ENCODE data around the gene TBCEL.

TBCEL gene

DNA sequence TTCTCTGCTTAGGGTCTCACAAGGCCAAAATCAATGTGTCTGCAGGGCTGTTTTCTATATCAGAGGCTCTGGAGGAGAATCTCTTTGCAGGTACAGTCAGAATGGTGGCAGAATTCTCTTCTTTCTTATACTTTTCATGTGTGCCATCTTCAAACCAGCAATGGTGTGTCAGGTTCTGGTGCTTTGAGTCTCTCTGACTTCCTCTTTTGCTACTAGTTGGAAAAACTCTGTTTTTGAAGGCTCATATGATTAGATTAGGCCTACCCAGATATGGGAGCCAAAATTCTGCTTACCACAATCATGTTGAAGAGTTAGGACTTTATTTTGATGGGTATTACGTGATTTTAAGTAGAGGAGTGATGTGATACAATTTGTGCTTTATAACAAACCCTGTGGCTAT, 58.3 kb downstream of the TBCEL start:
- H3K4me1 ChIP-seq (ENCODE audit: control insufficient read depth, insufficient read depth, low read length, unreplicated experiment) = no peaks in the 10 kb centered on the region
- no peak overlapping the region for H3K4me3 ChIP-seq (ENCODE audit: low read depth, low read length)
- H3K79me2 ChIP-seq (ENCODE audit: control insufficient read depth, insufficient read depth, low read length, unreplicated experiment) = no peaks in the 10 kb centered on the region
- H3K27me3 ChIP-seq (ENCODE audit: insufficient read depth, low read length) = no peaks in the 10 kb centered on the region
- peaks cover 2% of the 10 kb centered on the region; the same call in 1 of the 2 replicates for H3K36me3 ChIP-seq (ENCODE audit: insufficient read depth, low read length)
- no peak overlapping the region for H3K27ac ChIP-seq (ENCODE audit: low read depth, low read length)
- no peak overlapping the region for H2AFZ ChIP-seq (ENCODE audit: low read length, unreplicated experiment)

DNA sequence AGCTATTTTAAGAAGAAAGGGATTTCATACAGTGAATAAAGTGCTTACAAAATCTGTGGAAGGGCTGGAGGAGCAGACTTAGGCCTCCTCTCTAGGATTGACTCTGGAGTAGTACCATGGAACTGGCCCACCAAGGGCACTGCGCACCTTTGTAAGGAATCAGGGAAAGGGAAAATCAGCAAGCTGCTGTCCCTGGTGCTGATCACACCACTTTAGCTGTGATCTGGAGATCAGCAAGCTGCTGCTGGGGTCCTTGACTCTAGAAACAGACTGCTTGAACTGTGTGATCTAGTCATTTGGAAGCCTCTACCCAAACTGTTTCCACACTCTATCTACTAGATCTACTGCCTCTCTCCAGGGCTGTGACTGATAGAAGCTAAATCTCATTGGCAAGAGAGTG, 58.8 kb downstream of the TBCEL start:
- no peaks in the 10 kb centered on the region for H3K4me1 ChIP-seq (ENCODE audit: control insufficient read depth, insufficient read depth, low read length, unreplicated experiment)
- H3K4me3 ChIP-seq (ENCODE audit: low read depth, low read length) = no peak overlapping the region
- no peaks in the 10 kb centered on the region for H3K79me2 ChIP-seq (ENCODE audit: control insufficient read depth, insufficient read depth, low read length, unreplicated experiment)
- no peak overlapping the region for H2AFZ ChIP-seq (ENCODE audit: low read length, unreplicated experiment)
- no peak overlapping the region for H3K27ac ChIP-seq (ENCODE audit: low read depth, low read length)
- peaks cover 7% of the 10 kb centered on the region; the same call in 1 of the 2 replicates for H3K36me3 ChIP-seq (ENCODE audit: insufficient read depth, low read length)
- H3K27me3 ChIP-seq (ENCODE audit: insufficient read depth, low read length) = no peaks in the 10 kb centered on the region

DNA sequence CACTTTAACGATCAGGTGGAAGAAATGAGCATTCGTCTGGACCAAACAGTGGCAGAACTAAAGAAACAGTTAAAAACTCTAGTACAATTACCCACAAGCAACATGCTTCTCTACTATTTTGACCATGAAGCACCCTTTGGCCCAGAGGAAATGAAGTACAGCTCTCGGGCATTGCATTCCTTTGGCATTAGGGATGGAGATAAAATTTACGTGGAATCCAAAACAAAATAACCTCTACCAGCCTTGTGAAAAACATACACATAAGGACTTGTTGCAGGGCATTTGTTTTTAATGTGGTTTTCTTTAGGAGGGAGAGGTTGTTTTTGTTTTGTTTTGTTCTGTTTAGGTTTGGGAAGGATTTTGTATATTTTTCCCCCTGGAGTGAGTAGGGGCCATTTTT, 63.0 kb downstream of the TBCEL start:
- Histone ChIP-seq H3K27me3 (ENCODE audit: insufficient read depth, low read length) (no peaks in the 10 kb centered on the region), H3K4me1 (ENCODE audit: control insufficient read depth, insufficient read depth, low read length, unreplicated experiment) (no peaks in the 10 kb centered on the region), H3K79me2 (ENCODE audit: control insufficient read depth, insufficient read depth, low read length, unreplicated experiment) (no peaks in the 10 kb centered on the region), H3K36me3 (ENCODE audit: insufficient read depth, low read length) (peaks cover 8% of the 10 kb centered on the region; the same call in 1 of the 2 replicates), H3K27ac (ENCODE audit: low read depth, low read length) (no peak overlapping the region), H3K4me3 (ENCODE audit: low read depth, low read length) (no peak overlapping the region), H2AFZ (ENCODE audit: low read length, unreplicated experiment) (no peak overlapping the region)

DNA sequence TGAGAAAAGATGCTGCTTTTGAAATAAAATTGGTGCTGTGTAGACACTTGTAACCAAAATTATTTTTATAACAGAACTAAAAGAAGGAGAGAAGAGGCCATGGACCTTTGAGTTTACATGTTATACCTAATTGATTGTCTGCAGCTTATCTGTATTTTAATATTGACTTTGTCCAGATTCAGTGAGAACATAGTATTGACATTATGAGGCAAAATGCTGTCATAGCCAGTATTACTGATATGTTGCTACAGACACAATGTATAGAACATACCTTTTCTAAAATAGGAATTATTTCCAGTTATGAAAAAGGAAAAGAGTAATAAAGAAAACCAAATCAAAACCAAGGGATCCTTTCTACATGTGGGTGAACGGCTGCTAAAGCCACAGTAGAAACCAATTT, 65.7 kb downstream of the TBCEL start:
- H3K4me3 ChIP-seq (ENCODE audit: low read depth, low read length) = no peak overlapping the region
- no peaks in the 10 kb centered on the region for H3K27me3 ChIP-seq (ENCODE audit: insufficient read depth, low read length)
- no peaks in the 10 kb centered on the region for H3K4me1 ChIP-seq (ENCODE audit: control insufficient read depth, insufficient read depth, low read length, unreplicated experiment)
- no peak overlapping the region for H2AFZ ChIP-seq (ENCODE audit: low read length, unreplicated experiment)
- no peaks in the 10 kb centered on the region for H3K79me2 ChIP-seq (ENCODE audit: control insufficient read depth, insufficient read depth, low read length, unreplicated experiment)
- H3K27ac ChIP-seq (ENCODE audit: low read depth, low read length) = no peak overlapping the region
- peaks cover 8% of the 10 kb centered on the region; the same call in 1 of the 2 replicates for H3K36me3 ChIP-seq (ENCODE audit: insufficient read depth, low read length)

DNA sequence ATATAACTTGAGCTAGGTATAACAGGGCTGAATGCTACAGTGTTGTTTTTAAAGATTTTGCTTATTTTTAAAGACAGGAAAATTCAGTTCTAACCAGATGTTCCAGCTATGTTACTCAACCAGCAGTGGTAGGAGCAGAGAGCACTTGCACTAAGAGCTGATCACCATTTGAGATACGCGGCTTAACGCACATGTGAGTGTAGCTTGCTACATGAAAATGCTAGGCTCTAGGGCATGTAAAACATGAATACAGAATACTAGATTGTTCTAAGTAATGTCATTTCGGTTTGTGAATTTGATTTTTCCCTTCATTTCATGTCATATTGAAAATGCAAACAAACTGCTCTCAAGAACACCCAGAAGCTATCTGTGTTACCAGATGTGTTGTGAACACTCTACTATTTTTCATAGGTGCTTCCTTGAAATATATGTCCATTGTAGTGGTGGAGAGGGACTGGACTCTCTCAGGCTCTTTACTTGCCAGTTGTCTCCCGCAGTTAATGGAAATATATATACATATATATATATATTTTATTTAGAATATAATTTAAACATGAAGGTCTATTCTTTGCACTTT, 66.3 kb downstream of the TBCEL start:
- H3K27me3 ChIP-seq (ENCODE audit: insufficient read depth, low read length) = no peaks in the 10 kb centered on the region

DNA sequence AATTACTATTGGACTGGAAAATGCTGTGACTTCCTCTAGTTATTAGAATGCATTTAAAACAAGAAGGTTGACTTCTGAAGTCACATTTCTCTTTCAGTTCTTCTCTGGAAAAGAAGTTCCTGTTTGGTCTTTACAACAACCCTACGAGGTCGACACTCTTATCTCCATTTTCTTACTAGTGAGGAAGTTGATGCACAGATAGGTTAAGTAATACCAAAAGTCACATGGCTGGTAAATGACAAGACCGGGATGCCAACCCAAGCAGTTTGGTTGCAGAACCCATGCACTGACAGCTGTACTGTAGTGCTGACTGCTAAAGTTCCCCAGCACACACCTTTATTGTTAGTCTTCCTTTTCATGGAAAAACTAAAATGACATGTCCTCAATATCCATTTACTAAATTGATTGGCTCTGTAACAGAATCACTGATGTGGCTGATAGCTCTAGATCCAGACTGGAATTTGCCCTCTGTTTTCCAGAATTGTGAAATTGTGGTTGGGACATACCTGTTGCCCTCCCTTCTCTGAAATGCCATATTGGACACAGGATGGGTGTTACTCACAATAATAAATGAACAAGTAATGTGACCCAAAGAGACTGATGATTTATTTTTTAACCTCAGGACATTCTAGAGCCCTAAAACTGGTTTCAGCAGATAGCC, 67.7 kb downstream of the TBCEL start:
- Histone ChIP-seq H3K27ac (ENCODE audit: low read depth, low read length) (no peak overlapping the region), H3K36me3 (ENCODE audit: insufficient read depth, low read length) (peaks cover 8% of the 10 kb centered on the region; the same call in 1 of the 2 replicates), H3K4me1 (ENCODE audit: control insufficient read depth, insufficient read depth, low read length, unreplicated experiment) (no peaks in the 10 kb centered on the region), H3K79me2 (ENCODE audit: control insufficient read depth, insufficient read depth, low read length, unreplicated experiment) (no peaks in the 10 kb centered on the region), H3K27me3 (ENCODE audit: insufficient read depth, low read length) (no peaks in the 10 kb centered on the region), H3K4me3 (ENCODE audit: low read depth, low read length) (no peak overlapping the region), H2AFZ (ENCODE audit: low read length, unreplicated experiment) (no peak overlapping the region)

More for the DNA sequence above, 66.3 kb downstream of the TBCEL start:
- H3K4me3 ChIP-seq (ENCODE audit: low read depth, low read length) = no peak overlapping the region
- no peaks in the 10 kb centered on the region for H3K79me2 ChIP-seq (ENCODE audit: control insufficient read depth, insufficient read depth, low read length, unreplicated experiment)
- H3K27ac ChIP-seq (ENCODE audit: low read depth, low read length) = no peak overlapping the region
- H2AFZ ChIP-seq (ENCODE audit: low read length, unreplicated experiment) = no peak overlapping the region
- peaks cover 8% of the 10 kb centered on the region; the same call in 1 of the 2 replicates for H3K36me3 ChIP-seq (ENCODE audit: insufficient read depth, low read length)
- H3K4me1 ChIP-seq (ENCODE audit: control insufficient read depth, insufficient read depth, low read length, unreplicated experiment) = no peaks in the 10 kb centered on the region

DNA sequence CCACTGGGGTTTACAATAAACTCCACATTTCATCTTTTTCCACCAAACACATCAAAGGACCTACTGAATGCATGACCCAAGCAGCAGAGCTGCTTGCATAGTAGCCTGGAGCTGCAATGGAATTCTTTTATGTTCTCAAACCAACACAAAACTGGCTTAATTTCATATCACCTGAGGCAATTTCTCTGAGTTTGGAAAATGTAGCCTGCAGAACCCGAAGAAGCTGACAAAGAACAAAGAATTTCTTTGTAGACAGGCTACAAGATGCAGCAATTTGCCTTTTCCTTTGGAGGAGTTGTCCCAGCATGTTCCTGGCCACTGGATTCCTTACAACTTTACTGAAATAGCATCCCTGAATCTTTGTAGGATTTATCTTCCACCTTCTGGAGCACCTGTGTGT, 71.7 kb downstream of the TBCEL start:
- Histone ChIP-seq H3K4me3 (ENCODE audit: low read depth, low read length) (no peak overlapping the region), H3K36me3 (ENCODE audit: insufficient read depth, low read length) (no peaks in the 10 kb centered on the region), H3K79me2 (ENCODE audit: control insufficient read depth, insufficient read depth, low read length, unreplicated experiment) (no peaks in the 10 kb centered on the region), H2AFZ (ENCODE audit: low read length, unreplicated experiment) (no peak overlapping the region), H3K27me3 (ENCODE audit: insufficient read depth, low read length) (no peaks in the 10 kb centered on the region), H3K27ac (ENCODE audit: low read depth, low read length) (no peak overlapping the region), H3K4me1 (ENCODE audit: control insufficient read depth, insufficient read depth, low read length, unreplicated experiment) (peaks cover 4% of the 10 kb centered on the region)

DNA sequence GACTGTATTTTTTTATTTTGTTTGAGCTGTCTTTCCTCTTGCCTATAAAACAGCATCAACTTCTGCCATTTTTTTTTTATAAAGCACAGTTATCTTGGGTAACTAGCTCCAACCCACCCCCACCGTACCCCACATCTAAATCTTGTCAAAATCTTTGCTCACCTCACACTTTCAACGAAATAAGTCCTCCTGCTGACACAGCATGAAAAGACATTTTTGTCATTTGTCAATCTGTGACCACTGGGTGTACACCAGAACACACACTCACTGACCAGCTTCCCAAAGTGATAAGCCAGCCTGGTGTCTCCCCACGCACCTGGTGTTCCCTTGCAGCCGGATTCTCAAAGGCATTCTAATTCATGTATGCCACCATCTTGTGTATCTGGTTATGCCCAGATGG, 75.5 kb downstream of the TBCEL start:
- no peaks in the 10 kb centered on the region for H3K36me3 ChIP-seq (ENCODE audit: insufficient read depth, low read length)
- peaks cover 4% of the 10 kb centered on the region for H3K4me1 ChIP-seq (ENCODE audit: control insufficient read depth, insufficient read depth, low read length, unreplicated experiment)
- H2AFZ ChIP-seq (ENCODE audit: low read length, unreplicated experiment) = no peak overlapping the region
- no peaks in the 10 kb centered on the region for H3K79me2 ChIP-seq (ENCODE audit: control insufficient read depth, insufficient read depth, low read length, unreplicated experiment)
- no peak overlapping the region for H3K4me3 ChIP-seq (ENCODE audit: low read depth, low read length)
- peaks cover 13% of the 10 kb centered on the region for H3K27me3 ChIP-seq (ENCODE audit: insufficient read depth, low read length)
- no peak overlapping the region for H3K27ac ChIP-seq (ENCODE audit: low read depth, low read length)

DNA sequence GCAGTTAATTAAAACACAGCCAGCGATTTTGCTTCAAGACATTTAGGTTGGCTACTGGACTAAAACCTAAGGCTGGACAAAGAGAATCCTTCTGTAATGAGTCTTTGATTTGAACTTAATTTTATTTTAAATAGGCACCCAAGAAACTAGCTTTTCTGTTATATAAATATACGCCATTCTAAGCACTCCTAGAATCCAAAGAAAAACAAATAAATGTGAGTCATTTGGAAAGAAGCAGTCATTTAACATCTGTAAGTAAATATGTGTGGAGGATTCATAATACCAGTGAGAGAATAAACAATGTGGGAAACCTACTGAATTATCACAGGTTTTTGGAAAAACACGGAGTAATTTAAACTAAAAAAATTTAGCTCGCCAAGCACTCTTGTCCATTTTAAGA, 76.0 kb downstream of the TBCEL start:
- no peaks in the 10 kb centered on the region for H3K36me3 ChIP-seq (ENCODE audit: insufficient read depth, low read length)
- H2AFZ ChIP-seq (ENCODE audit: low read length, unreplicated experiment) = no peak overlapping the region
- H3K4me3 ChIP-seq (ENCODE audit: low read depth, low read length) = no peak overlapping the region
- H3K4me1 ChIP-seq (ENCODE audit: control insufficient read depth, insufficient read depth, low read length, unreplicated experiment) = peaks cover 4% of the 10 kb centered on the region
- H3K27me3 ChIP-seq (ENCODE audit: insufficient read depth, low read length) = peaks cover 18% of the 10 kb centered on the region
- no peaks in the 10 kb centered on the region for H3K79me2 ChIP-seq (ENCODE audit: control insufficient read depth, insufficient read depth, low read length, unreplicated experiment)
- no peak overlapping the region for H3K27ac ChIP-seq (ENCODE audit: low read depth, low read length)

DNA sequence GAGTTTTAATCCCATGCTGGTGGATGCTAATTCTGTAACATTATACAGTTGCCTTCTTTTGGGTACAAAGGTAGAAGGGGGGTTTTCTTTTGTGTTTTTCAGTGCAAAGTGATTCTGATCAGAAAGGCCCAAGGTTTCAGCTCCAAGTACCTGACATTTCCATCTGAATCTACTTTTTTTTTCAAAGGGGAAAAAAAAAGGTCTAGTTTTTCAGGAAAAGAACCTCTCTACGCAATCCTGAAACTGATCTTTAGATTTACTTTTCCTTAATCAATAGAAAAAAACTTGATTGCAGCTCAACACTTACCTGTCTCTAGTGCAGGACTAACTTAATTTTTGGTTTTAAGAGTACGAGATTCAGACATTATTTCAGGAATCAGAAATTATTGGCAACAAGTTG, 77.0 kb downstream of the TBCEL start, which contains the start of gene TECTA:
TECTA (plus strand) TSS at position 301 of the 400 bp plus-strand sequence. CDS start 1,423 bp downstream, outside the sequence.
- Histone ChIP-seq H3K27ac (ENCODE audit: low read depth, low read length) (no peak within 1 kb of the TSS), H3K4me3 (ENCODE audit: low read depth, low read length) (no peak within 1 kb of the TSS), H3K79me2 (ENCODE audit: control insufficient read depth, insufficient read depth, low read length, unreplicated experiment) (no peaks in the 10 kb centered on the region), H3K4me1 (ENCODE audit: control insufficient read depth, insufficient read depth, low read length, unreplicated experiment) (peaks cover 4% of the 10 kb centered on the region), H3K27me3 (ENCODE audit: insufficient read depth, low read length) (peaks cover 29% of the 10 kb centered on the region), H3K36me3 (ENCODE audit: insufficient read depth, low read length) (no peaks in the 10 kb centered on the region), H2AFZ (ENCODE audit: low read length, unreplicated experiment) (no peak within 1 kb of the TSS)

DNA sequence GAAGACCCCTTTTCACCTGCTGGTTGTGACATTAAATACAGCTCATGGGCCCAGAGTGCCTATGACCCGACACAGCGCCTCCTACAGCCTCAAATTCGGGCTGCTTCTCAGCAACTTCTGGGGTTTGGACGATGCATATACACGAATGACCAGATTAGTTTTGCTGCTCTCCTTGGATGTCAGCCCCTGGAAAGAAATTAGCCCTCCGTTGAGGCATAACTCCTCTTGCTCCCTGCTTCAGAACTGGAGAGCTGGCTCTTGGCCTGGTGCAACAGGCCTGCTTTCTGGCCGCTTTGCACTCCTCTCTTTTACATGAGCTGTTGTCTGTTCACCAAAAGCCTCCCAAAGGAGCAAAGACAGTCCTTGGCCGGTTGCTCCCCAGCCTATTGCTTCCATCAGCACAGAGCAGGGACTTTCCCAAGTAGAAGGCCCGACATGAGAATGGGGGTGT, 80.4 kb downstream of the TBCEL start:
- no peaks in the 10 kb centered on the region for H3K36me3 ChIP-seq (ENCODE audit: insufficient read depth, low read length)
- H3K4me3 ChIP-seq (ENCODE audit: low read depth, low read length) = no peak overlapping the region
- no peak overlapping the region for H3K27ac ChIP-seq (ENCODE audit: low read depth, low read length)
- H2AFZ ChIP-seq (ENCODE audit: low read length, unreplicated experiment) = no peak overlapping the region
- peaks cover 4% of the 10 kb centered on the region for H3K4me1 ChIP-seq (ENCODE audit: control insufficient read depth, insufficient read depth, low read length, unreplicated experiment)
- no peaks in the 10 kb centered on the region for H3K79me2 ChIP-seq (ENCODE audit: control insufficient read depth, insufficient read depth, low read length, unreplicated experiment)
- H3K27me3 ChIP-seq (ENCODE audit: insufficient read depth, low read length) = peaks cover 50% of the 10 kb centered on the region
